ENCODE results near the gene CFI.
"Not testable (repeated sequence)": the region's sequence is repeated elsewhere in the genome, so short reads cannot be mapped to it uniquely, and the experiment has no call there.

The CFI gene

DNA sequence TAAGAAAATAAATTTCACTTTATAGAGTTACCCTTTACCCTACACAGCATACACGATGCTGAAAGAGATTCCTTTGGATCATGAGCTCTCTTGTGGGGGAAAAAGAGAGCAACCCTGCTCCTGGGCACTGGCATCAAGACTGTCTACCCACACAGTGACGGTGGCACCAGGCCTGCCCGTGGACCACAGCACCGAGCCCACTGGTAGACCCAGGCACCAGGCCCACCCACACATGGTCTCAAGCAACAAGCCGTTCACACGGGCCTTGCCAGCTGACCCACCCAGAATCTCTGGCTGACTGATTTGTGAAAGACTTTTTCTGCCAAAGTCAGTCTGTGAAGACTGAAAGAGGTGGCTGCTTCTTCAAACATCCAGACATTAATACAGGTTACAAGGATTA lies 6.7 kb downstream of the CFI start:
- DNase-seq, result no peak

GRCh38 chr4:109787807-109788206 lies 14.0 kb downstream of the CFI start:
- DNase-seq, result no peak

DNA sequence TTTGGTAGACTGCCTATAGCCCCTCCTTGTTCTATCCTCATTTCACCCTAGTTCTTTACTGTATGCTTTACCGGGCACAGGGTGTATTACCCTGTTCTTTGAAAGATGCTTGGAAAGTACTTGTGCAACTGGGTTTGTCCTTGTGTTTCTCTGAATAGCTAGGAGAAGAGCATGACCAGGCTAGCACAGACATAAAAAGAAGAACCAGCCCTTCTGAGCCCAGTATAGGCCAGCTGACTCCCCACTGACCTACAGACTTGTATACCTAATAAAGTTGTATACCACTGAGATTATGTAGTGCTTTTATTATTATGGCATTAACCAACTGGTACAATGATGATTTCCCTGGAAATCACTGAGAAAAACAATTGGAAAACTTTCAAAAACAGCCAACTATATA lies 15.0 kb downstream of the CFI start:
- DNase-seq, result no peak

GRCh38 chr4:109782092-109782491 lies 19.7 kb downstream of the CFI start:
- not testable (repeated sequence) for DNase-seq

DNA sequence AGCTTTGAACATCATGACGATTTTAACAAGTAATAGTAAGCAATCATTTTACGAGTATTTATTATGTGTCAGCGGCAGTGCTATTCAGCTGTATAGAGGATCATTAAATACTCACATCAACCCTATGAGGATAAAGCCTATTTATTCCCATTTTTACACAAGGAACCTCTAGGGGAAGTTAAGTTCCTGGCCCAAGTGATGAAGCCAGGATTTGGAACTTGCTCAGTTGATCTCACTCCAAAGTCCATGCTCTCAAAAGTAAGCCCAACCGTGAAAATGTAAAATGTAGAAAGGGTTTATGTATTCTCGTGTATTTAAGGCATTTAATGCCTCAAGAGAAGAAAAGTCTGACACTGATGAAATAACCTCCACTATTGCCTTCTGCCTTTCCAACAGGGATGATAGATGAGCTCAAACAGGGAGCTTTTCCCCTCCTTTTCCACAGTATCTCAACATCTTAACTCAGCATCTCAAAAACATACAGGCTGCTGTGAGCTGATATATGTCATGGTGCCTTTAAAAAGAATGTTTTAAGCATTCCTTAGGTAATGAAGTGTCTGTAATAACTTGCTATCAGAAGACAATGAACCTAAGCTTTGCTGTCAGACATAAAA lies 36.9 kb downstream of the CFI start:
- no peak for DNase-seq

DNA sequence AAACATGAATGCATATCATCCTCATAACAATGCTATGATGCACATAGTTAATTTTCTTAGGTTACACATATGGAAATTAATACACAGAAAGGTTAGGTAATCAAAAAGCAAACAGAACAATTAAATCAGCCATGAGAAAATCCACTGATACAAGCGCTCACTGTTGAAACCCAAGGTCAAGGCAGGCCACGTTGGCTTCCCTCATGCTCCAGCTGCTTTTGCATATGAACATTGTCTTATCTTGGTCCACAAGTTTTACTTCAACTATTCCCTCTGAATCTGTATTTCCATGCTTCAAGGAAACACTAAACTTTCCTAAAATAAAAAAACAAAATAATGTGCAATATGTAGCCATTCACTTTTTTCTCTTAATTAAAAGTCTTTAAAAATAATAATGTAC lies 37.4 kb downstream of the CFI start:
- no peak for DNase-seq

GRCh38 chr4:109760682-109761081 lies 41.1 kb downstream of the CFI start:
- DNase-seq, result no peak

GRCh38 chr4:109755656-109756055 lies 46.1 kb downstream of the CFI start:
- no peak for DNase-seq

DNA sequence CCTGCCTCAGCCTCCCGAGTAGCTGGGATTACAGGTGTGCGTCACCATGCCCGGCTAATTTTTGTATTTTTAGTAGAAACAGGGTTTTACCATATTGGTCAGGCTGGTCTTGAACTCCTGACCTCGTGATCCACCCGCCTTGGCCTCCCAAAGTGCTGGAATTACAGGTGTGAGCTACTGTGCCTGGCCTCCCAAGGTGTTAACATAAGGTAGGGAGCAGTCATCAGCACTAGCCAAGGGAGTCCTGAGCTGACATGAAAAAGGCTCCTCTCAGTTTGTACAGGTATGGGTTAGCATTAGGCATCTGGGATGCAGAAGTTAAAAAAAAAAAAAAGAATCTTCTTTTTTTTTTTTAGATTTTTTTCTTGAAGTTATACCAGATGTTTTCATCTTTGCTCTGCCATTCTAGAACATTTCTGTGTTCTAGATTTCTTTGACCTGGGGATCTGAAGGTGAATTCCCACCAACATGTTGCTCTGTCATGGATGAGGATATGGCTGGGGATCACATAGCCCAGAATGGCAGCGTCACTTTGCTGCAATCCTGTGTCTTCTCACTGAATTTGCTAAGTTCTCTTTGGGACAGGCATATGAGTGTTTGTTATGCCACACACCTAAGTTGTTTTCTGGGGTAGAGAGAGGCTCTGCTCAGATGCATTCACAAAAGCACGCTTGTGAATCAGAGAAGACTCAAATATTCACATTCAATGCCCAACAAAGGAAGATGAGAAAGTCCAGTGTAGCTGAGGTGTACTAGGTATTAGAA lies 47.5 kb downstream of the CFI start:
- DNase-seq, result peak; percentile 57

GRCh38 chr4:109752525-109752924 lies 49.3 kb downstream of the CFI start:
- DNase-seq, result no peak

- no peak for DNase-seq
Observed at GRCh38 chr4:109751852-109752251, 49.9 kb downstream of the CFI start.

GRCh38 chr4:109750652-109751244 lies 51.1 kb downstream of the CFI start:
- no peak for DNase-seq

DNA sequence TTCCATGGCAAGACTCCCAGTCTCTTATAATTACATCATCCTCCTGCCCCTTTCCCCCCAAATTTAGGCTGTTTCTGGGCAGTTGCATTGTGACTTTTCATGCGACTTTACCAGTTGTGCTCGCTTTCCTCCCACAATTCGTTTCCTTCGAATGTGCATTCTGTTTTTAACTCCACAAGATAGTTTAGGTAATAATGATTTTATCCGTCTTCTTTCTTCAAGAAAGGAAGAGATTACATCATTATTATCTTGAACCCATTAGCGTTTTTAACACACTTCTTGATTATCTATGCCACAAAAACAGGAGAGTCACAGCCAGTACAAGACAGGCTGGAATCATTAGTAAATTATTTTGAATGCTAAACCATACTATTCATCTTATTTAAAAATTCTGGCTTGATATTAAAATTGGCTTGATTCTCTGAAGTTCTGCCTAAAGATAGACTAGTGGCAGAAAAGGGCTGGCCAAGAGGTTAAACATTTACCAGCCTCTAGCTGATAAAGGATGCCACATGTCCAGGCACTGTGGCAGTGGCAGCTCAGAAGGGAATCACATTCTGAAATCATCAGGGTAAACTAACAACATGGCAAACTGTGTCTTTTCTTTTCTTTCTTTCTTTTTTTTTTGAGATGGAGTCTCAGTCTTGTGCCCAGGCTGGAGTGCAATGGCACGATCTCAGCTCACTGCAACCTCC lies 52.3 kb downstream of the CFI start:
- DNase-seq, result no peak

DNA sequence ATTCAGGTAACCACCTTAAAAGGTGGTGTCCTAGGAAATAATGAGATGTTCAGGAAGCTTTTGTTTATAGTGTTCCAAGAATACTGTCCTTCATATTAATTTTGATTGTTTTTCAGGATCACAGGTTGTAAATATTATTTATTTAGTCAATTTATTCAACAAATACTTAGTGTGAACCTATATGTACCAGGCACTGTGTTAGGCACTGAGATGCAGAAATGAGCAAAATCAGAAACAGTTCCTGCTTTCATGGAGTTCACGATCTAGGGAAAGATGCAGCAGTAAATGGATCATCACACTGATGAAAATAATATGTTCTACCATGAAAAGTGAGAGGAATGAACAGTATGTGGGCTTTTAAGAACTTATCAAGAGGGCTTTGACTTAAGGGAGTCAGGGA lies 53.7 kb downstream of the CFI start:
- DNase-seq, result no peak

- DNase-seq, result no peak
Observed at GRCh38 chr4:109746728-109747127, 55.1 kb downstream of the CFI start.

DNA sequence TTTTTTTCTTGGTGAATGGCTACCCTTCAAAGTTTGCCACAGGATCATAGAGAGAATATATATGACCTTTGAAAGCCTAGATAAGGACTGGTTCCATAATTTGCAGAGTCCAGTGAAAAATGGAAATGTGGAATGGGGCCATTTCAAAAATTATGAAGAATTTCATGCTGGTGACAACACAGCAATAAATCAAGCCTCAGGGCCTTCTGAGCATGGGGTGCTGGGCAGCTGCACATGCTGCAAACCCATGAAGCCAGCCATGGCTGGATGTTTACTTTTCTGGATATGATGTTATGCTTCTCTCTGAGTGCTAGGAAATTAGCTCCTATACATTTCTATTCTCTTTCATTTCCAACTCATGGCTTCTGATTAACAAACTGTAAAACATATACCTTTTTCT lies 56.0 kb downstream of the CFI start:
- DNase-seq, result no peak

GRCh38 chr4:109739547-109739946 lies 62.3 kb downstream of the CFI start:
- DNase-seq, result no peak

GRCh38 chr4:109738104-109738872 lies 63.5 kb downstream of the CFI start:
- no peak for DNase-seq

- no peak for DNase-seq
Observed at GRCh38 chr4:109735566-109736365, 66.0 kb downstream of the CFI start.

DNA sequence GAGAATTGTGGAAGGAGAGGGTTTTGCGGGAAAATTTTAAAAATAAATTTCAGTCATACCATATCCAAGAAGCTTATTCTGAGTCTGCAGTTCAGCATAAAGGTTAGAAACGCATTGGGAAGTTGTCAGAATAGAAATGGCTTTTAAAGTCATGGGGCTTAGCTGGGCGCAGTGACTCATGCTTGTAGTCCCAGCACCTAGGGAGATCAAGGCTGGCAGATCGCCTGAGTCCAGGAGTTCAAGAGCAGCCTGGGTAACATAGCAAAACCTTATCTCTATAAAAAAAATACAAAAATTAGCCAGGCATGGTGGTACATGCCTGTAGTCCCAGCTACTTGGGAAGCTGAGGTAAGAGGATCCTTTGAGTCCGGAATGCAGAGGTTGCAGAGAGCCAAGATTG lies 68.1 kb downstream of the CFI start:
- no peak for DNase-seq

DNA sequence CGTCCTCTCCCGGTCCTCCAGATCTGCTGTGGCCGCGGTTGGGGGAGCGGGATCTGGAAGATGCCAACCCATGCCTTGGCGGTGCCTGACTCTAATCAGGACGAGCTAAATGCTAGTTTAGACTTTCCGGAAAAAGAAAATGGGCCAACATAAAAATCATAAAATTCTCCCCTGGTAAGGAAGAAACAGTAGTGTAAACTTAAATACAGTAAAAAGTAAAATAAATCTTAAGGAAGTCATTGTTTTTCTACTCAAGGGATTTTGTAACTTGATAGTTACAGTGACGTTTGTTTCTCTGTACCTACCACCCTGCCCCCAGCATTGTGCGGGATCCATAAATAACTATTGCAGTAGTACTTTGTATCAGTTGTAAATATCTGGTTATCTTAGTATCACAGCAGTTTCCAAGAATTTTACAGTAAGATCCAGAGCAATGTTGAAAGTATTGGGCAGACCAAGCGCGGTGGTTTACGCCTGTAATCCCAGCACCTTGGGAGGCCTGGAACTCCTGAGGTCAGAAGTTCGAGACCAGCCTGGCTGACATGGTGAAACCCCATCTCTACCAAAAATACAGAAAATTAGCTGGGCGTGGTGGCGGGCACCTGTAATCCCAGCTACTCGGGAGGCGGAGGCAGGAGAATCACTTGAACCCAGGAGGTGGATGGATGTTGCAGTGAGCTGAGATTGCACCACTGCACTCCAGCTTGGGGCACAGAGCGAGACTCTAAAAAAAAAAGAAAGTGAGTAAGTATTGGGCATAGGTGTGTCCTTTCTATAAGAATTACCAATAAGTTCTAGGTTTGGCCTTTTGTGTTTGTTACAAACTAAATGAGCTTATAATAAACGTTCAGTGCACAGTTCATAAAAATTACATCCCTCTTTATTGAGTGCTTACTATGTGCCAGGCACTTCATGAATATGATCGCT lies 70.9 kb downstream of the CFI start:
- no peak for DNase-seq

Measured in activated CD8-positive, alpha-beta memory T cell treated with anti-CD3 and anti-CD28 coated beads for 24 hours (primary cell).